NCI-H2081 treated with DMSO at 0.1 percent for 48 hours (cell line): Measurements from ENCODE around the gene BET1L.
A peak's percentile ranks its signal among the peaks of the same experiment; 100 is the strongest.
"Not testable (repeated sequence)": the region's sequence is repeated elsewhere in the genome, so short reads cannot be mapped to it uniquely, and the experiment has no call there.

Experiments used
- DNase-seq: peaks from one replicate; lab custom pipeline; 2025; lab: John Stamatoyannopoulos, UW

Gene BET1L

GRCh38 chr11:207208-207862 is at the start of gene BET1L, which contains the start of gene RIC8A:
BET1L (minus strand) TSS chr11:207399; CDS start chr11:207321, 78 bp downstream.
RIC8A (plus strand) TSS chr11:207708; CDS start chr11:208855, 1,147 bp downstream.
- peak; percentile 55 for DNase-seq

GRCh38 chr11:255816-256215 is 48.6 kb upstream of the BET1L start:
- DNase-seq: no peak

GRCh38 chr11:255176-255575 is 48.0 kb upstream of the BET1L start:
- DNase-seq: no peak

GRCh38 chr11:253886-254270 is 46.7 kb upstream of the BET1L start:
- DNase-seq: no peak

GRCh38 chr11:253160-253885 is 46.1 kb upstream of the BET1L start:
- DNase-seq: no peak

- DNase-seq: no peak
Observed at GRCh38 chr11:252666-253065, 45.5 kb upstream of the BET1L start.

GRCh38 chr11:251550-251949 is 44.4 kb upstream of the BET1L start:
- DNase-seq: no peak

GRCh38 chr11:250740-251299 is 43.6 kb upstream of the BET1L start:
- DNase-seq: no peak

GRCh38 chr11:250274-250673 is 43.1 kb upstream of the BET1L start:
- DNase-seq: no peak

GRCh38 chr11:249062-249461 is 41.9 kb upstream of the BET1L start:
- DNase-seq: no peak

GRCh38 chr11:244376-244775 is 37.2 kb upstream of the BET1L start:
- DNase-seq: no peak

- DNase-seq: no peak
Observed at GRCh38 chr11:241634-242033, 34.4 kb upstream of the BET1L start.

GRCh38 chr11:240315-240714 is 33.1 kb upstream of the BET1L start:
- no peak for DNase-seq

- not testable (repeated sequence) for DNase-seq
Observed at GRCh38 chr11:238346-238745, 31.1 kb upstream of the BET1L start.

- DNase-seq: peak; percentile 43
Observed at GRCh38 chr11:236774-237767, 29.9 kb upstream of the BET1L start, which contains the start of gene PSMD13. PSMD13 (plus strand) TSS chr11:236976; CDS start chr11:237050, 74 bp downstream.

GRCh38 chr11:235997-236773 is 29.0 kb upstream of the BET1L start, which contains the start of gene SIRT3:
SIRT3 (minus strand) TSS chr11:236342; CDS start chr11:236328, 14 bp downstream.
- DNase-seq: peak; percentile 16

GRCh38 chr11:235609-235996 is 28.4 kb upstream of the BET1L start:
- no peak for DNase-seq

- DNase-seq: no peak
Observed at GRCh38 chr11:235180-235579, 28.0 kb upstream of the BET1L start.

- DNase-seq: no peak
Observed at GRCh38 chr11:232783-233565, 25.8 kb upstream of the BET1L start.

GRCh38 chr11:230431-230830 is 23.2 kb upstream of the BET1L start:
- DNase-seq: no peak
